Gastroesophageal sphincter (tissue), 4 donors: ENCODE results near the gene AK5. TPM values are rescaled to one million over a fixed set of nuclear protein-coding genes. Genes with fewer than 3 reads are reported as not detected.

Experiments used
- ATAC-seq: fragments of 150-250 bp; one replicate; pipeline ENCODE4 v1.9.1; 2016; ENCODE audit warnings: mild to moderate bottlenecking, moderate library complexity
- H3K27ac ChIP-seq, 4 donors: fragments of 200-600 bp; sonication (generic) in 3 of 4; 1 replicate in 3 of 4; 2 replicates in 1 of 4; pipeline ENCODE4 v1.5.1; 2016 to 2019
- H3K27me3 ChIP-seq: fragments of 200-600 bp; sonication (generic); one replicate; pipeline ENCODE4 v1.5.1; 2019
- H3K36me3 ChIP-seq, 2 donors: fragments of 200-600 bp; sonication (generic); one replicate each; pipeline ENCODE4 v1.5.1; 2019; ENCODE audit warnings: control low read depth in 1 of 2
- H3K4me1 ChIP-seq, 3 donors: fragments of 200-600 bp; sonication (generic); 1 replicate in 2 of 3; 2 replicates in 1 of 3; pipeline ENCODE4 v1.5.1; 2016 to 2019; ENCODE audit warnings: control low read depth in 2 of 3
- H3K4me3 ChIP-seq, 2 donors: fragments of 200-600 bp; sonication (generic); one replicate each; pipeline ENCODE4 v1.5.1; 2019; ENCODE audit warnings: mild to moderate bottlenecking in 1 of 2, moderate library complexity in 1 of 2
- H3K9me3 ChIP-seq, 3 donors: fragments of 200-600 bp; sonication (generic); one replicate each; pipeline ENCODE4 v1.5.1; 2017 to 2019; ENCODE audit warnings: control low read depth in 2 of 3
- EP300 ChIP-seq: sonication (generic); formaldehyde crosslinking; IDR thresholded peaks from one replicate; pipeline ENCODE4 v1.6.1; 2017; ENCODE audit warnings: antibody characterized with exemption, mild to moderate bottlenecking
- POLR2A ChIP-seq, 2 donors: fragments of 450-650 bp; IDR thresholded peaks; one replicate each; pipeline ENCODE4 v1.6.1; 2017; ENCODE audit warnings: antibody characterized with exemption in 2 of 2, mild to moderate bottlenecking in 2 of 2, moderate library complexity in 1 of 2
- POLR2AphosphoS5 ChIP-seq: sonication (generic); formaldehyde crosslinking; IDR thresholded peaks from one replicate; pipeline ENCODE4 v1.6.1; 2017; ENCODE audit warnings: antibody characterized with exemption
- WGBS, 2 donors: methylation state at CpG; one replicate each; pipeline ENCODE4 v1.1.5; 2018; ENCODE audit warnings: low coverage in 1 of 2; 5-methylcytosine and 5-hydroxymethylcytosine counted together
- total RNA-seq, 4 donors: library from RNA; depleted of rRNA; stranded (reverse); fragments of >200 nt; gene quantifications; one replicate each; pipeline ENCODE4 v1.1.0, GENCODE V29; 2016
- TF ChIP-seq, protein P1 (sequence below), 4 experiments: fragments of 200-600 bp in 2 of 4; fragments of 450-650 bp in 2 of 4; sonication (generic) in 1 of 4; IDR thresholded peaks; one replicate each; pipeline ENCODE4 v1.5.1; 2017 to 2019; ENCODE audit warnings: antibody characterized with exemption in 4 of 4, mild to moderate bottlenecking in 2 of 4, moderate library complexity in 2 of 4

AK5 gene
- total RNA-seq, 4 donors from 2014 or later, result 0.67 to 5.3 (median 2.7) TPM

DNA sequence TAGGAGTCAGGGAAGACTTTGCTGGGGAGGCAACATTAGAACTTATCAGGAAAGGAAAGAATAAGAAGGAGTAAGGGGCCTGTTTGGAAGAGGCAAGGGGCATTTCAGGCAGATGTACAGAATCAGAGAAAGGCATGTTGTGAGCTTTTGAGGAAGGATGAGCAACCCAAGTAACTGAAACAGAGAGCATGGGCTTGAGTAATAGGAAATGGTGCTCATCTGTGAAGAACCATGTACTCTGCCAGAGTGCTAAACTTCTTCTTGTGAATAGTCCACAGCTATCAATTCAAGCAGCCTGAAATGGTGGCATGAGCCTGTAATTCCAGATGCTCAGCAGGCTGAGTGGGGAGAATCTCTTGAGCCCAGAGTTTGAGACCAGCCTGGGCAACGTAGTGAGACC, 43.4 kb upstream of the AK5 start:
- TF ChIP-seq, protein P1, sequence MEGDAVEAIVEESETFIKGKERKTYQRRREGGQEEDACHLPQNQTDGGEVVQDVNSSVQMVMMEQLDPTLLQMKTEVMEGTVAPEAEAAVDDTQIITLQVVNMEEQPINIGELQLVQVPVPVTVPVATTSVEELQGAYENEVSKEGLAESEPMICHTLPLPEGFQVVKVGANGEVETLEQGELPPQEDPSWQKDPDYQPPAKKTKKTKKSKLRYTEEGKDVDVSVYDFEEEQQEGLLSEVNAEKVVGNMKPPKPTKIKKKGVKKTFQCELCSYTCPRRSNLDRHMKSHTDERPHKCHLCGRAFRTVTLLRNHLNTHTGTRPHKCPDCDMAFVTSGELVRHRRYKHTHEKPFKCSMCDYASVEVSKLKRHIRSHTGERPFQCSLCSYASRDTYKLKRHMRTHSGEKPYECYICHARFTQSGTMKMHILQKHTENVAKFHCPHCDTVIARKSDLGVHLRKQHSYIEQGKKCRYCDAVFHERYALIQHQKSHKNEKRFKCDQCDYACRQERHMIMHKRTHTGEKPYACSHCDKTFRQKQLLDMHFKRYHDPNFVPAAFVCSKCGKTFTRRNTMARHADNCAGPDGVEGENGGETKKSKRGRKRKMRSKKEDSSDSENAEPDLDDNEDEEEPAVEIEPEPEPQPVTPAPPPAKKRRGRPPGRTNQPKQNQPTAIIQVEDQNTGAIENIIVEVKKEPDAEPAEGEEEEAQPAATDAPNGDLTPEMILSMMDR (IDR thresholded peaks at IDR 0.05), result no peak
- TF ChIP-seq POLR2AphosphoS5 (no peak), POLR2A (IDR thresholded peaks at IDR 0.05) (no peak)
- Histone ChIP-seq H3K36me3 (no peaks in the 10 kb centered on the region), H3K27ac (no peak overlapping the region), H3K27me3 (peaks cover 4% of the 10 kb centered on the region), H3K4me1 (no peaks in the 10 kb centered on the region), H3K4me3 (no peak overlapping the region), H3K9me3 (no peaks in the 10 kb centered on the region)
- 70 to 82% methylated on average over 1 of the region's 1 CpG for WGBS, 2 donors
- no peak for ATAC-seq

GRCh38 chr1:77239311-77239710, 42.5 kb upstream of the AK5 start:
- 45 to 91% methylated on average over 3 of the region's 3 CpGs for WGBS, 2 donors
- no peak for TF ChIP-seq EP300
- TF ChIP-seq POLR2AphosphoS5, result no peak
- TF ChIP-seq POLR2A (IDR thresholded peaks at IDR 0.05), result no peak
- TF ChIP-seq, protein P1 (IDR thresholded peaks at IDR 0.05), result no peak
- H3K9me3 ChIP-seq, result no peaks in the 10 kb centered on the region
- no peaks in the 10 kb centered on the region for H3K4me1 ChIP-seq
- no peak overlapping the region for H3K4me3 ChIP-seq
- peaks cover 4% of the 10 kb centered on the region for H3K27me3 ChIP-seq
- no peak overlapping the region for H3K27ac ChIP-seq
- ATAC-seq, result no peak
- no peaks in the 10 kb centered on the region for H3K36me3 ChIP-seq

- Histone ChIP-seq H3K27me3 (no peaks in the 10 kb centered on the region), H3K9me3 (peaks cover 0 to 21% (median 0%) of the 10 kb centered on the region in 3 donors), H3K27ac (no peak overlapping the region), H3K4me1 (no peaks in the 10 kb centered on the region), H3K4me3 (no peak overlapping the region), H3K36me3 (no peaks in the 10 kb centered on the region)
- no peak for ATAC-seq
- TF ChIP-seq EP300, result no peak
- TF ChIP-seq POLR2AphosphoS5, result no peak
- TF ChIP-seq POLR2A (IDR thresholded peaks at IDR 0.05), result no peak
- TF ChIP-seq, protein P1 (IDR thresholded peaks at IDR 0.05), result no peak
- WGBS, 2 donors, result 25 to 26% methylated on average over 2 of the region's 2 CpGs
Observed at GRCh38 chr1:77245830-77246229, 36.0 kb upstream of the AK5 start.

DNA sequence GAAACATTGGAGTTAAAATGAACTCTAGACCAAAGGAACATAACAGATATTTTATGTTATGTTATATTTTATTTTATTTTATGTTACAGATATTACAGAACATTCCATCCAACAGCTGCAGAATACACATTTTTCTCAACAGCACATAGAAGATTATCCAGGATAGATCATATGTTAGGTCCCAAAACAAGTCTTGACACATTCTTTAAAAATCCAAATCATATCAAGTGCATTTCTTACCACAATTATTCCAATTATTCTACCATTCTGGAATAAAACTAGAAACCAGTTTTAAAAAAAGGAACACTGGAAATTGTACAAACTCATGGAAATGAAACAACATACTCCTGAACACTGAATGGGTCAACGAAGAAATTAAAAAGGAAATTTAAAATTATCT, 31.7 kb upstream of the AK5 start:
- 86% methylated on average over 1 of the region's 1 CpG; no CpG with 5 or more reads in 1 of the 2 donors for WGBS, 2 donors
- no peak for TF ChIP-seq POLR2A (IDR thresholded peaks at IDR 0.05)
- TF ChIP-seq, protein P1 (IDR thresholded peaks at IDR 0.05), result no peak
- no peak for TF ChIP-seq POLR2AphosphoS5
- TF ChIP-seq EP300, result no peak
- H3K27ac ChIP-seq, result no peak overlapping the region
- no peaks in the 10 kb centered on the region for H3K36me3 ChIP-seq
- no peaks in the 10 kb centered on the region for H3K4me1 ChIP-seq
- no peak for ATAC-seq
- H3K27me3 ChIP-seq, result no peaks in the 10 kb centered on the region
- H3K9me3 ChIP-seq, result peaks cover 0 to 50% (median 0%) of the 10 kb centered on the region in 3 donors
- H3K4me3 ChIP-seq, result no peak overlapping the region

DNA sequence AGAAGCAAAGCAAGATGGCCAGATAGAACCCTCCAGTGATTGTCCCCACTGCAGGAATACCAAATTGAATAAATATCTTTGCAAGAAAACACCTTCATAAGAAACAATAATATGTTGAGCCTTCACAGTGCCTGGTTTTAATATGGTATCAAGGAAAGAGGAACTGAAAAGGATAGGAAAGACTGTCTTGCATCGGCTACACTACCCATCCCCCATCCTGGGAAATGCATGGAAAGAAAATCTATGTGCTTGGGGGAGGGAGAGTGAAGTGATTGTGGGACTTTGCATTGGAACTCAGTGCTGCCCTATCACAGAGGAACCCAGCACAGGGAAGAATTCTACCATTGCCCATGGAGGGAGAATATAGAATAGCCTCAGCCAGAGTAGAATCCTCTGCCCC, 28.6 kb upstream of the AK5 start:
- no peak for ATAC-seq
- Histone ChIP-seq H3K4me3 (no peak overlapping the region), H3K27ac (no peak overlapping the region), H3K4me1 (no peaks in the 10 kb centered on the region), H3K36me3 (no peaks in the 10 kb centered on the region), H3K27me3 (no peaks in the 10 kb centered on the region), H3K9me3 (peaks cover 0 to 45% (median 0%) of the 10 kb centered on the region in 3 donors)
- WGBS, 2 donors, result 50 to 82% methylated on average over 1 of the region's 1 CpG
- TF ChIP-seq POLR2AphosphoS5, result no peak
- TF ChIP-seq, protein P1 (IDR thresholded peaks at IDR 0.05), result no peak
- TF ChIP-seq POLR2A (IDR thresholded peaks at IDR 0.05), result no peak
- no peak for TF ChIP-seq EP300
